Measurements from ENCODE around the gene DNAH14.

- TF ChIP-seq CTCF (conservative IDR thresholded peaks at IDR 0.05; ENCODE audit: low read depth, low read length) = no peak
- TF ChIP-seq MXI1 (IDR thresholded peaks at IDR 0.05; ENCODE audit: borderline replicate concordance, low read depth, low read length) = no peak
- no peak for TF ChIP-seq CEBPB (IDR thresholded peaks at IDR 0.05; ENCODE audit: low read depth, low read length)
- no peak for TF ChIP-seq BHLHE40 (IDR thresholded peaks at IDR 0.05; ENCODE audit: low read depth, low read length)
- no peak for TF ChIP-seq RAD21 (IDR thresholded peaks at IDR 0.05; ENCODE audit: low read length)
- TF ChIP-seq SMC3 (IDR thresholded peaks at IDR 0.05; ENCODE audit: low read depth, low read length) = no peak
- TF ChIP-seq USF2 (IDR thresholded peaks at IDR 0.05; ENCODE audit: low read depth, low read length) = no peak
- no peak for TF ChIP-seq RFX5 (IDR thresholded peaks at IDR 0.05; ENCODE audit: low read depth, low read length)
- no peak for TF ChIP-seq POLR2A (IDR thresholded peaks at IDR 0.05; ENCODE audit: low read depth, low read length)
- TF ChIP-seq ELK1 (IDR thresholded peaks at IDR 0.05; ENCODE audit: borderline replicate concordance, low read depth, low read length) = no peak
Measured at GRCh38 chr1:224884361-224884801, 45.1 kb upstream of the DNAH14 start.

Data from IMR-90 (cell line).